Measurements from ENCODE around the gene ADCK1.
"Not testable (repeated sequence)": the region's sequence is repeated elsewhere in the genome, so short reads cannot be mapped to it uniquely, and the experiment has no call there.

Gene ADCK1

GRCh38 chr14:77903937-77904617 lies 104.2 kb downstream of the ADCK1 start:
- no peak for DNase-seq

- DNase-seq: no peak
These were observed 106.5 kb downstream of the ADCK1 start for GRCh38 chr14:77906446-77906845.

- DNase-seq: no peak
These were observed 108.9 kb downstream of the ADCK1 start for GRCh38 chr14:77908847-77909246.

DNA sequence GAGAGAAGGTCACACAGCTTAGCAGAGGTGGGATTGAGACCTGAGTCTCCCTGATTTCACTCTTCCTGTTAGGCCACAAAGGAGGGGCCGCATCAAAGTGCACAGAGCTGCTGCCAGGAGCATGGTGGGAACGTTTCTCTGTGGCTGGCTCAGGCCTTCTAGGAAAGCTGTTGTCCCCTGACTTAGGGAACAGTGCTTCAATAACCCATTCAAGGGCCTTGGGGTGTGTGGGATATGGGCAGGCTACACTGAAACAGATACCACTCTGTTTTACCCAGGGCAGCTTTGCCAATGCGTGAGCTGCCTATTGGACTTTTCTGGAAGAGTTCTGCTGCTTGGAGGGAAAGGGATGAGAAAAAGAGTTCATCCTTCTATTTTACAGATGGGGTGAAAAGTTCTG lies 110.0 kb downstream of the ADCK1 start:
- DNase-seq: no peak

DNA sequence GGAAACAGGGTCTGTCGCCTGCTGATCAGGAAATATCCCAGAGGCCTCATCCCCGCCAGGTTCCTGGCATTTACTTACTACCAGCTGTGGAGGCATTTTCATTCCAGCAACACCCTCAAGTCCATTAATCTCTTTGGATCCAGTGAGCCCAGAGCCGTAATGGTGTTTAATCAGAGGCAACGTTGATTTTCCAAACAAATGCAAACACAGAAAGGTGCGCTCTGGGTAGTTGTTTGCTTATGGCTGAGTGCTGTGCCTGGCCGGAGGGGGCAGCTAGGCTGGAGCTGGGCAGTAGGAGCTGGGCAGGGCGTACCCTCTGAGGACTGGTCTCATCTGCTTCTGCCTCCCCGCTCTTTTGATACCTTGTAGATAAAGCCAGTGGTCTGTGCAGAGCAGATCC lies 110.6 kb downstream of the ADCK1 start:
- DNase-seq: no peak

DNA sequence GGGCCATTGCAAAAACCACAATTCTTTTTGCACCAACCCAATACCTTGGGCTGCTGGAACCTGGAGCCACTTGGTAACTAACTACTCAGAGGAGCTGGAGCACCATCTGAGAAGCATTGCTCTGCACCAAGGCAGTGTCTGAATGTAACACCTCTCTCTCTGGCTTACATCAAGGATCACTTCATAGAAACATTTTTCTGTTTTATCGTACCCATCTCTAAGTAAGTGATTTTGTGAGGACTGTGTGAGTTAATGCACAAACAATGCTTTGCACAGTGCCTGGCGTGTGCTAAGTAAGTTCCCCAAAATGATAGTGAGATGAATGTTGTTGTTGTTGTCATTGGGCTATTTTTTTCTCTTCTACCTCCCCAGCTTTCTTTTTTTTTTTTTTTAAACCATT lies 111.4 kb downstream of the ADCK1 start:
- DNase-seq: no peak

- DNase-seq: no peak
These were observed 113.0 kb downstream of the ADCK1 start for GRCh38 chr14:77912754-77913556.

GRCh38 chr14:77914073-77914721 lies 114.3 kb downstream of the ADCK1 start:
- DNase-seq: no peak

- not testable (repeated sequence) for DNase-seq
These were observed 115.5 kb downstream of the ADCK1 start for GRCh38 chr14:77915390-77915789.

DNA sequence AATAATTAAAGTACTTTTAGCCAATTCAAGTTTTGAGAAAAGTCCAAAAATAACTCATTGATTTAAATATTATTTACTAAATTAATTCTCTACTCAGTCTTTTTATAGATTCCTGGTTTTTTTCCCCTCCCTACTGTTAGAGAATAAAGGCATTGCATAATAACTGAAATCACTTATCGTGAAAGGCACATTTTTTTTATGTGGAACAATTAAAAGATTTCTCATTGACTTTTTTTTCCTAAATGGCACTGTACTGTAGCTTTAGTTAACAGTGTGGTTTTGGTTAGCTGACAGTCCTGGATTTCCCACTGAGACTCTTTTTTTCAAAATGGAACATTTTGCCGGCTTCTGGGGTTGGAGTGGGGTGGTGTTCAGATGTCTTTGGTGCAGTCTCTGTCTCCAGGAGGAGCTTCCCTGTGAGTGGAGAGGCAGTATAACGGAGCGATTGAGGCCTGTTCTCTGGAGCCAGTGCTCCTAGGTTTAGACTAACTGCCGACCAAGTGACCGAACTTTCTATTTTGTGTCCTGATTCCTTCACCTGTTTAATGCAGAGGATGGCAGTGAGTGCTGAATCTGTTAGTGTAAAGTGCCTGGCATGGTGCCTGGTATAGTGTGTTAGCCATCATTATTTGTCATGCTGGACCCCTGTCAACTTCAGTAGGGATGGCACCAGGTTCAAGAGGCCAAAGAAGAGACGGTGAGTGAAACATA lies 117.7 kb downstream of the ADCK1 start:
- DNase-seq: no peak

DNA sequence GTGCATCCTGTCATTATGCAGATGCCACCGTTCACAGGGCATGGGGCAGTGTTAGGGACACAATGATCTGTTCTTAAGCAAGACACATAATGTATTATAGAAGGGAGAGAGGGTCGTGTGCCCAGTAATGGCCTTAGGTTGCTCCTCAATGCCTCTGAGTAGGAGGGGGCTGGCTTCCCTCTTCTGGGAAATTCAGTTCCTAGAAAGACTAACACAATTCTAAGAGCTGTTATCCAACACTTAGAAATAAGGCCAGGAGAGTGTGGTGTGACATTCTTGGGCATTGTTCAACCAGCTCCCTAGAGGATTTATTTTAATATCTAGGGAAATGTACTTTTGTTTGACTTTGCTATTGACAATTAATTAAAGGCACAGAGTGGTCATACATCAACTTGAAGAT lies 118.5 kb downstream of the ADCK1 start:
- DNase-seq: no peak

DNA sequence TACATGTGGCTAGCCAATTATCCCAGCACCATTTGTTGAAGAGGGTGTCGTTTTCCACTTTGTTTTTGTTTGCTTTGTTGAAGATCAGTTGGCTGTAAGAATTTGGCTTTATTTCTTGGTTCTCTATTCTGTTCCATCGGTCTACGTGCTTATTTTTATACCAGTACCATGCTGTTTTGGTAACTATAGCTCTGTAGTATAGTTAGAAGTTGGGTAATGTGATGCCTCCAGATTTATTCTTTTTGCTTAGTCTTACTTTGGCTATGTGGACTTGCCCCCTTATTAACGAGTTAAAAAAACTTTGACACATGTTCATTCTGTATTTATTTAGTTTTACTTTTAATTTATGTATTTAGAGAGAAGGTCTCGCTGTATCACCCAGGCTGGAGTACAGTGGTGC lies 120.4 kb downstream of the ADCK1 start:
- no peak for DNase-seq

GRCh38 chr14:77921818-77922217 lies 121.9 kb downstream of the ADCK1 start:
- no peak for DNase-seq

- DNase-seq: no peak
These were observed 123.4 kb downstream of the ADCK1 start for GRCh38 chr14:77923131-77923936.

- DNase-seq: no peak
These were observed 124.4 kb downstream of the ADCK1 start for GRCh38 chr14:77924141-77924948.

- no peak for DNase-seq
These were observed 127.0 kb downstream of the ADCK1 start for GRCh38 chr14:77926942-77927341.

DNA sequence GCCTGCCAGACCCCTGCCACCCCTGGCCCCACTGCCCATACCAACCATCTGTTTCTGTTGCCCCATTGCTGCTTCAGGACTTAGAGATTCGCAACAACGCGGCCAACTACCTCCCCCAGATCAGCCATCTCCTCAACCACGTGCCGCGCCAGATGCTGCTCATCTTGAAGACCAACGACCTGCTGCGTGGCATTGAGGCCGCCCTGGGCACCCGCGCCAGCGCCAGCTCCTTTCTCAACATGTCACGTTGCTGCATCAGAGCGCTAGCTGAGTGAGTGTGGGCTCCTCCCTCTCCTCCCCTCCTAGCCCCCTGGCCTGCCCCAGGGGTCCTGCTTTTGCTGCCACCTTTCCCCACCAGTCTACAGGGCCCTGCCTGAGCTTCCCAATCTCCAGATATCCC lies 131.5 kb downstream of the ADCK1 start:
- DNase-seq: no peak

- no peak for DNase-seq
These were observed 136.3 kb downstream of the ADCK1 start for GRCh38 chr14:77936138-77936639.

GRCh38 chr14:77947372-77947771 lies 147.5 kb downstream of the ADCK1 start:
- no peak for DNase-seq

- no peak for DNase-seq
These were observed 150.6 kb downstream of the ADCK1 start for GRCh38 chr14:77950371-77951063.
